DLD1 (cell line): Measurements from ENCODE around the gene CELA2A.
"Not testable (repeated sequence)": the region's sequence is repeated elsewhere in the genome, so short reads cannot be mapped to it uniquely, and the experiment has no call there.

Experiments used
- in situ Hi-C: cut with HindIII; loops from 2 replicates; pipeline ENCODE4 v1.10.0; 2017; ENCODE audit warnings: low sequenced_read_pairs

The CELA2A gene

GRCh38 chr1:15442759-15443158, 13.8 kb upstream of the CELA2A start:
- in situ Hi-C loops = loop anchor here (10.0 kb wide), 1 partner anchor 118 kb away; no protein-coding TSS in a partner anchor

GRCh38 chr1:15443281-15443680, 13.3 kb upstream of the CELA2A start:
- in situ Hi-C loops = loop anchor here (10.0 kb wide), 1 partner anchor 118 kb away; no protein-coding TSS in a partner anchor

GRCh38 chr1:15444468-15445389, 11.8 kb upstream of the CELA2A start:
- in situ Hi-C loops = loop anchor here (10.0 kb wide), 1 partner anchor 120 kb away; no protein-coding TSS in a partner anchor

GRCh38 chr1:15445390-15446122, 11.0 kb upstream of the CELA2A start:
- in situ Hi-C loops = loop anchor here (10.0 kb wide), 1 partner anchor 121 kb away; no protein-coding TSS in a partner anchor

GRCh38 chr1:15446212-15446611, 10.3 kb upstream of the CELA2A start:
- in situ Hi-C loops = loop anchor here (10.0 kb wide), 1 partner anchor 121 kb away; no protein-coding TSS in a partner anchor

GRCh38 chr1:15448877-15449462, 7.6 kb upstream of the CELA2A start:
- in situ Hi-C loops = loop anchor here (10.0 kb wide), 1 partner anchor 124 kb away; no protein-coding TSS in a partner anchor

- in situ Hi-C loops = loop anchor here (10.0 kb wide), 1 partner anchor 125 kb away; no protein-coding TSS in a partner anchor
Observed at GRCh38 chr1:15449567-15449966, 7.0 kb upstream of the CELA2A start.

- in situ Hi-C loops = no loop called here
Observed at GRCh38 chr1:15451014-15451722, 5.4 kb upstream of the CELA2A start.

GRCh38 chr1:15452216-15452615, 4.3 kb upstream of the CELA2A start:
- in situ Hi-C loops = no loop called here

- in situ Hi-C loops = no loop called here
Observed at GRCh38 chr1:15452866-15453571, 3.5 kb upstream of the CELA2A start.

- in situ Hi-C loops = no loop called here
Observed at GRCh38 chr1:15453734-15454133, 2.8 kb upstream of the CELA2A start.

- in situ Hi-C loops = no loop called here
Observed at GRCh38 chr1:15454256-15454655, 2.3 kb upstream of the CELA2A start.

GRCh38 chr1:15455522-15455921, 1.0 kb upstream of the CELA2A start:
- in situ Hi-C loops = no loop called here

- in situ Hi-C loops = no loop called here
Observed at GRCh38 chr1:15457585-15457984, 1.1 kb downstream of the CELA2A start.

- in situ Hi-C loops = not testable (repeated sequence)
Observed at GRCh38 chr1:15458388-15458787, 1.9 kb downstream of the CELA2A start.

GRCh38 chr1:15459771-15460707, 3.5 kb downstream of the CELA2A start:
- in situ Hi-C loops = no loop called here

- in situ Hi-C loops = no loop called here
Observed at GRCh38 chr1:15460708-15461095, 4.2 kb downstream of the CELA2A start.

- in situ Hi-C loops = not testable (repeated sequence)
Observed at GRCh38 chr1:15463064-15463800, 6.7 kb downstream of the CELA2A start.
